Measurements from ENCODE around the gene PDLIM1. TPM values are rescaled to one million over a fixed set of nuclear protein-coding genes. Genes with fewer than 3 reads are reported as not detected.

Gene PDLIM1
- total RNA-seq, 1 experiment from 2014 or later, result 115 TPM

- no peak overlapping the region for H2AFZ ChIP-seq (ENCODE audit: low read length)
- H2AK5ac ChIP-seq (ENCODE audit: insufficient read length, low read length), result no peak overlapping the region
- TF ChIP-seq CTCF (conservative IDR thresholded peaks at IDR 0.05), result no peak
- H3T11ph ChIP-seq (ENCODE audit: low read length), result no peak overlapping the region
- H4K5ac ChIP-seq (ENCODE audit: insufficient read length, low read depth, low read length), result no peak overlapping the region
- no peak overlapping the region for H3K18ac ChIP-seq (ENCODE audit: insufficient read length, low read depth, low read length)
- H4K20me1 ChIP-seq (ENCODE audit: control insufficient read depth, insufficient read depth, insufficient read length), result no peaks in the 10 kb centered on the region
- no peak overlapping the region for H2BK20ac ChIP-seq (ENCODE audit: low read depth, low read length, poor library complexity, severe bottlenecking)
- no peak overlapping the region for H3K9ac ChIP-seq (ENCODE audit: extremely low read depth, insufficient read length, low read length)
- Mint-ChIP-seq H3K27ac (peak overlapping the region; percentile 28 to 97 (median 92); a peak in 4 of 7 replicates), H3K4me3 (no peak overlapping the region), H3K4me1 (peaks cover 16 to 22% of the 10 kb centered on the region in 2 experiments), H3K9me3 (peaks cover 3 to 8% of the 10 kb centered on the region in 2 experiments; a peak in 3 of 5 replicates), H3K36me3 (ENCODE audit: insufficient read depth in 1 of 3, low read depth in 3 of 3) (peaks cover 0 to 16% (median 13%) of the 10 kb centered on the region in 3 experiments; a peak in 4 of 7 replicates), H3K27me3 (ENCODE audit: low read depth) (no peaks in the 10 kb centered on the region)
- no peaks in the 10 kb centered on the region for H3K79me2 ChIP-seq (ENCODE audit: insufficient read depth, low read length)
- no peaks in the 10 kb centered on the region for H3K27me3 ChIP-seq (ENCODE audit: insufficient read depth, low read length)
- H3K4me1 ChIP-seq (ENCODE audit: insufficient read depth, low read length), result peaks cover 3% of the 10 kb centered on the region; the same call in 1 of the 2 replicates
- no peak overlapping the region for H3K23ac ChIP-seq (ENCODE audit: insufficient read length, low read depth, low read length)
- H3K14ac ChIP-seq (ENCODE audit: insufficient read depth, low read length), result no peak overlapping the region
- H3K79me1 ChIP-seq (ENCODE audit: insufficient read depth, low read depth, low read length, poor library complexity, severe bottlenecking), result no peaks in the 10 kb centered on the region
- no peak overlapping the region for H2BK12ac ChIP-seq (ENCODE audit: insufficient read length, low read depth, low read length)
- no peak overlapping the region for H4K8ac ChIP-seq (replicated peaks; ENCODE audit: insufficient read length, low read depth, low read length)
- no peak overlapping the region for H2BK120ac ChIP-seq (ENCODE audit: low read depth, low read length, poor library complexity, severe bottlenecking)
- no CpG with 5 or more reads among the region's 6 CpGs for WGBS (ENCODE audit: extremely low coverage, insufficient read length, low lambda C conversion rate)
- no peak overlapping the region for H3K4ac ChIP-seq (ENCODE audit: low read depth, low read length)
- no peak overlapping the region for H4K91ac ChIP-seq (ENCODE audit: insufficient read length, low read depth, low read length)
- DNase-seq, result no peak
- no peaks in the 10 kb centered on the region for H3K9me3 ChIP-seq (ENCODE audit: control insufficient read depth, low read depth, low read length)
- no peaks in the 10 kb centered on the region for H3K23me2 ChIP-seq (ENCODE audit: insufficient read length, low read depth, low read length, poor library complexity, severe bottlenecking)
- no peak overlapping the region for H3K27ac ChIP-seq (ENCODE audit: insufficient read length, low read depth, low read length)
- no peak overlapping the region for H3K56ac ChIP-seq (ENCODE audit: insufficient read length, low read depth, low read length)
- H3K4me2 ChIP-seq (ENCODE audit: insufficient read depth, insufficient read length, low read length), result no peak overlapping the region
- no peak overlapping the region for H2BK15ac ChIP-seq (ENCODE audit: low read depth, low read length)
- no peak overlapping the region for H2BK5ac ChIP-seq (ENCODE audit: insufficient read length, low read length)
These were observed 81.2 kb downstream of the PDLIM1 start for GRCh38 chr10:95209509-95210127.
